ENCODE measurements around the gene GCSAML. TPM values are rescaled to one million over a fixed set of nuclear protein-coding genes. Genes with fewer than 3 reads are reported as not detected.

Gene GCSAML
- total and polyA plus RNA-seq, 2 of the 13 experiments (the other 11 are each of a cell fraction or from before 2014, with no cell fraction given) = not detected

DNA sequence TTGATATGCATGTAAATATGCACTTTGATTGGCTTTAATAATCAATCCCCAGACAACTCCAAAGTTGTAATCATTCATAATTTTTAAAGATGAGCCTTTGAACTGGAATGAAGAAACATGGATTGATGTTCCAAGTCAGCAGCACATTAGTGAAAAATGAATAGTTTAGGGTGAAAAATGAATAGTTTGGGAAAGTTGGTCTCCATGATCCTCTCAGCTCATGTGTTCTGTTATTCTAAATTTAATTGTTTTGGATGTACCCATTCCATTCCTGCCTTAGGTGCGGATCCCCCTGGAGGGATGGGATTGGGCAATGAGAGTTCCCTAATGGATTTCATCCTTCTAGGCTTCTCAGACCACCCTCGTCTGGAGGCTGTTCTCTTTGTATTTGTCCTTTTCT, 56.4 kb downstream of the GCSAML start, which contains the start of gene OR2G3:
Gene OR2G3 (plus strand): TSS at position 301 of the 400 bp plus-strand sequence. CDS start 0 bp downstream, at position 301.
- TF ChIP-seq PHF20 (CRISPR knock-in tag; IDR thresholded peaks at IDR 0.05) (no peak), ZBTB26 (CRISPR knock-in tag; IDR thresholded peaks at IDR 0.05; ENCODE audit: borderline replicate concordance) (no peak), NCOR1 (IDR thresholded peaks at IDR 0.05; ENCODE audit: borderline replicate concordance, low read length) (no peak), HHEX (CRISPR knock-in tag; IDR thresholded peaks at IDR 0.05) (no peak), RFXANK (CRISPR knock-in tag; IDR thresholded peaks at IDR 0.05) (no peak), KLF6 (CRISPR knock-in tag; IDR thresholded peaks at IDR 0.05) (no peak), ZSCAN12 (CRISPR knock-in tag; IDR thresholded peaks at IDR 0.05) (no peak), ZNF264 (CRISPR knock-in tag; IDR thresholded peaks at IDR 0.05) (no peak), SYNCRIP (IDR thresholded peaks at IDR 0.05; ENCODE audit: insufficient read depth, low read depth, low read length) (no peak), MAFG (CRISPR knock-in tag; IDR thresholded peaks at IDR 0.05) (no peak)
- TF ChIP-seq, protein P1, sequence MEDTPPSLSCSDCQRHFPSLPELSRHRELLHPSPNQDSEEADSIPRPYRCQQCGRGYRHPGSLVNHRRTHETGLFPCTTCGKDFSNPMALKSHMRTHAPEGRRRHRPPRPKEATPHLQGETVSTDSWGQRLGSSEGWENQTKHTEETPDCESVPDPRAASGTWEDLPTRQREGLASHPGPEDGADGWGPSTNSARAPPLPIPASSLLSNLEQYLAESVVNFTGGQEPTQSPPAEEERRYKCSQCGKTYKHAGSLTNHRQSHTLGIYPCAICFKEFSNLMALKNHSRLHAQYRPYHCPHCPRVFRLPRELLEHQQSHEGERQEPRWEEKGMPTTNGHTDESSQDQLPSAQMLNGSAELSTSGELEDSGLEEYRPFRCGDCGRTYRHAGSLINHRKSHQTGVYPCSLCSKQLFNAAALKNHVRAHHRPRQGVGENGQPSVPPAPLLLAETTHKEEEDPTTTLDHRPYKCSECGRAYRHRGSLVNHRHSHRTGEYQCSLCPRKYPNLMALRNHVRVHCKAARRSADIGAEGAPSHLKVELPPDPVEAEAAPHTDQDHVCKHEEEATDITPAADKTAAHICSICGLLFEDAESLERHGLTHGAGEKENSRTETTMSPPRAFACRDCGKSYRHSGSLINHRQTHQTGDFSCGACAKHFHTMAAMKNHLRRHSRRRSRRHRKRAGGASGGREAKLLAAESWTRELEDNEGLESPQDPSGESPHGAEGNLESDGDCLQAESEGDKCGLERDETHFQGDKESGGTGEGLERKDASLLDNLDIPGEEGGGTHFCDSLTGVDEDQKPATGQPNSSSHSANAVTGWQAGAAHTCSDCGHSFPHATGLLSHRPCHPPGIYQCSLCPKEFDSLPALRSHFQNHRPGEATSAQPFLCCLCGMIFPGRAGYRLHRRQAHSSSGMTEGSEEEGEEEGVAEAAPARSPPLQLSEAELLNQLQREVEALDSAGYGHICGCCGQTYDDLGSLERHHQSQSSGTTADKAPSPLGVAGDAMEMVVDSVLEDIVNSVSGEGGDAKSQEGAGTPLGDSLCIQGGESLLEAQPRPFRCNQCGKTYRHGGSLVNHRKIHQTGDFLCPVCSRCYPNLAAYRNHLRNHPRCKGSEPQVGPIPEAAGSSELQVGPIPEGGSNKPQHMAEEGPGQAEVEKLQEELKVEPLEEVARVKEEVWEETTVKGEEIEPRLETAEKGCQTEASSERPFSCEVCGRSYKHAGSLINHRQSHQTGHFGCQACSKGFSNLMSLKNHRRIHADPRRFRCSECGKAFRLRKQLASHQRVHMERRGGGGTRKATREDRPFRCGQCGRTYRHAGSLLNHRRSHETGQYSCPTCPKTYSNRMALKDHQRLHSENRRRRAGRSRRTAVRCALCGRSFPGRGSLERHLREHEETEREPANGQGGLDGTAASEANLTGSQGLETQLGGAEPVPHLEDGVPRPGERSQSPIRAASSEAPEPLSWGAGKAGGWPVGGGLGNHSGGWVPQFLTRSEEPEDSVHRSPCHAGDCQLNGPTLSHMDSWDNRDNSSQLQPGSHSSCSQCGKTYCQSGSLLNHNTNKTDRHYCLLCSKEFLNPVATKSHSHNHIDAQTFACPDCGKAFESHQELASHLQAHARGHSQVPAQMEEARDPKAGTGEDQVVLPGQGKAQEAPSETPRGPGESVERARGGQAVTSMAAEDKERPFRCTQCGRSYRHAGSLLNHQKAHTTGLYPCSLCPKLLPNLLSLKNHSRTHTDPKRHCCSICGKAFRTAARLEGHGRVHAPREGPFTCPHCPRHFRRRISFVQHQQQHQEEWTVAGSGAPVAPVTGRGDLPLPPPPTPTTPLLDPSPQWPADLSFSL (CRISPR knock-in tag; IDR thresholded peaks at IDR 0.05) = no peak
- Histone ChIP-seq H3K4me2 (ENCODE audit: low read depth, low read length) (no peak within 1 kb of the TSS), H4K20me1 (ENCODE audit: insufficient read depth, low read length) (no peaks in the 10 kb centered on the region), H3K27me3 (ENCODE audit: control insufficient read depth in 1 of 2, insufficient read depth in 2 of 2, low read length in 2 of 2) (no peaks in the 10 kb centered on the region), H3K36me3 (replicated peaks in 1 of 2; ENCODE audit: control insufficient read depth in 1 of 2, insufficient read depth in 2 of 2, low read length in 2 of 2) (no peaks in the 10 kb centered on the region), H3K27ac (ENCODE audit: extremely low read length, insufficient read depth, low read length) (no peak within 1 kb of the TSS), H3K79me2 (ENCODE audit: insufficient read depth, low read length) (no peaks in the 10 kb centered on the region), H3K9me3 (ENCODE audit: low read length) (no peaks in the 10 kb centered on the region), H3K9ac (ENCODE audit: insufficient read depth, low read depth, low read length) (no peak within 1 kb of the TSS), H3K4me3 (replicated peaks in 1 of 3; ENCODE audit: insufficient read depth in 1 of 3, low read depth in 2 of 3, low read length in 3 of 3) (no peak within 1 kb of the TSS), H3K4me1 (ENCODE audit: insufficient read depth, low read length) (no peaks in the 10 kb centered on the region), H2AFZ (ENCODE audit: low read length) (no peak within 1 kb of the TSS)
- DNase-seq (ENCODE audit: low spot score) (no peak), ATAC-seq (no peak), FAIRE-seq (no peak)
- no TSS peak for BruUV-seq (replicated peaks)
- in situ Hi-C loops (cut with HindIII; ENCODE audit: extremely low pct_ligation_motif_present, low pct_unique_long_range_greater_than_20kb) = no loop called here
- POLR2A ChIA-PET = no interaction called here
- CTCF ChIA-PET (ENCODE audit: low intra/inter-chr PET ratio, low total read pairs) = no interaction called here
- intact Hi-C loops (cut with micrococcal nuclease; ENCODE audit: unreplicated experiment) = no loop called here
- 3% methylated on average over 2 of the region's 2 CpGs for WGBS (ENCODE audit: low lambda C conversion rate)

Data from HepG2 (cell line).